Sigmoid colon (tissue), 7 donors: ENCODE results near the gene PRKCA. TPM values are rescaled to one million over a fixed set of nuclear protein-coding genes. Genes with fewer than 3 reads are reported as not detected.

ENCODE experiments used
- DNase-seq: peaks from one replicate; pipeline ENCODE4 v3.0.0-alpha.2; 2019
- H3K27ac ChIP-seq, 4 donors: fragments of 200-600 bp; sonication (generic); one replicate each; pipeline ENCODE4 v1.5.1; 2016 to 2019; ENCODE audit warnings: mild to moderate bottlenecking in 1 of 4
- H3K27me3 ChIP-seq, 3 donors: fragments of 200-600 bp; sonication (generic); one replicate each; pipeline ENCODE4 v1.5.1; 2019; ENCODE audit warnings: mild to moderate bottlenecking in 1 of 3
- H3K36me3 ChIP-seq, 4 donors: fragments of 200-600 bp; sonication (generic); one replicate each; pipeline ENCODE4 v1.5.1; 2016 to 2019
- H3K4me1 ChIP-seq, 4 donors: fragments of 200-600 bp; sonication (generic); one replicate each; pipeline ENCODE4 v1.5.1; 2017 to 2019
- H3K4me3 ChIP-seq, 4 donors: fragments of 200-600 bp; sonication (generic); one replicate each; pipeline ENCODE4 v1.5.1; 2017 to 2019; ENCODE audit warnings: mild to moderate bottlenecking in 2 of 4, moderate library complexity in 1 of 4
- H3K9me3 ChIP-seq, 4 donors: fragments of 200-600 bp in 3 of 4; sonication (generic) in 3 of 4; one replicate each; pipeline versions ENCODE4 v1.5.1 to v1.6.1; 2013 to 2019
- EP300 ChIP-seq, 4 donors: sonication (generic); formaldehyde crosslinking; IDR thresholded peaks; one replicate each; pipeline ENCODE4 v1.6.1; 2017; ENCODE audit warnings: antibody characterized with exemption in 4 of 4
- POLR2A ChIP-seq, 2 donors: fragments of 450-650 bp; IDR thresholded peaks; one replicate each; pipeline ENCODE4 v1.6.1; 2016; ENCODE audit warnings: antibody characterized with exemption in 2 of 2, mild to moderate bottlenecking in 2 of 2, moderate library complexity in 2 of 2
- POLR2AphosphoS5 ChIP-seq, 4 donors: sonication (generic); formaldehyde crosslinking; IDR thresholded peaks; one replicate each; pipeline ENCODE4 v1.6.1; 2017; ENCODE audit warnings: antibody characterized with exemption in 4 of 4
- WGBS, 2 donors: extraction: QIAGEN DNeasy Blood & Tissue Kit; methylation state at CpG; one replicate each; pipeline ENCODE4 v1.1.7; 2013; 5-methylcytosine and 5-hydroxymethylcytosine counted together
- intact Hi-C: fragments of 100-400 bp; cut with DNase I; formaldehyde crosslinking; loops from one replicate; pipeline ENCODE4 v1.15.1; 2023
- polyA plus RNA-seq, 3 donors: library from polyadenylated mRNA; stranded (reverse); fragments of 200-250 nt; gene quantifications; one replicate each; pipeline ENCODE4 v1.2.3, GENCODE V29; 2013
- total RNA-seq, 4 donors: library from RNA; depleted of rRNA; stranded (reverse); fragments of >200 nt; gene quantifications; one replicate each; pipeline ENCODE4 v1.1.0, GENCODE V29; 2016
- TF ChIP-seq, protein P1 (sequence below), 4 experiments: fragments of 450-650 bp in 3 of 4; fragments of 200-600 bp in 1 of 4; IDR thresholded peaks; one replicate each; pipeline ENCODE4 v1.5.1; 2016 to 2019; ENCODE audit warnings: antibody characterized with exemption in 4 of 4, mild to moderate bottlenecking in 3 of 4, moderate library complexity in 2 of 4
- donor health status: healthy with polysubstance abuse.
- donor health status: Bipolar disorder and iron deficiency.
- donor health status: healthy.

Gene PRKCA
- total and polyA plus RNA-seq, 7 donors, result 6.6 to 58.4 (median 42.6) TPM

DNA sequence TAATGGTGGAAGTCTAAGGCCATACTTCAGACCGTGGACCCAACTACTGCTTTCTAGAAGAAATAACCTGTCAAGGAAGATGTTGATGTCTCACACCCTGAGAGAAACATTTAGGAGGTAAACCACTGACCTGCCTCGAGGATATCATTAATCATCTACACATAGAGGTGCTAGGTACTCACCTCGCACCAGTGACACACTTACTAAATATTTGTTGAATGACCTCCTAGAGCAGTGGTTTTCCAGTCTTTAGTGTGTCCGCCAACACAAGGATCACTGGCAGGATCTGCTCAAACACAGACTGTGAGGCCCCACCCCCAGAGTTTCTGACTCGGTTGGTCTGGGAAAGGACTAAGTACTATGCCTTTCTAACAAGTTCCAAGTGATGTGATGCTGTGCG is 335.1 kb downstream of the PRKCA start:
- Histone ChIP-seq H3K4me3 (no peak overlapping the region), H3K27ac (no peak overlapping the region), H3K9me3 (no peaks in the 10 kb centered on the region), H3K36me3 (peaks cover 0 to 7% (median 3%) of the 10 kb centered on the region in 4 donors), H3K27me3 (no peaks in the 10 kb centered on the region), H3K4me1 (peaks cover 0 to 29% (median 16%) of the 10 kb centered on the region in 4 donors)
- DNase-seq, result no peak
- WGBS, 2 donors, result 92% methylated on average over 6 of the region's 6 CpGs
- no peak for TF ChIP-seq POLR2AphosphoS5 (IDR thresholded peaks at IDR 0.05)
- TF ChIP-seq, protein P1, sequence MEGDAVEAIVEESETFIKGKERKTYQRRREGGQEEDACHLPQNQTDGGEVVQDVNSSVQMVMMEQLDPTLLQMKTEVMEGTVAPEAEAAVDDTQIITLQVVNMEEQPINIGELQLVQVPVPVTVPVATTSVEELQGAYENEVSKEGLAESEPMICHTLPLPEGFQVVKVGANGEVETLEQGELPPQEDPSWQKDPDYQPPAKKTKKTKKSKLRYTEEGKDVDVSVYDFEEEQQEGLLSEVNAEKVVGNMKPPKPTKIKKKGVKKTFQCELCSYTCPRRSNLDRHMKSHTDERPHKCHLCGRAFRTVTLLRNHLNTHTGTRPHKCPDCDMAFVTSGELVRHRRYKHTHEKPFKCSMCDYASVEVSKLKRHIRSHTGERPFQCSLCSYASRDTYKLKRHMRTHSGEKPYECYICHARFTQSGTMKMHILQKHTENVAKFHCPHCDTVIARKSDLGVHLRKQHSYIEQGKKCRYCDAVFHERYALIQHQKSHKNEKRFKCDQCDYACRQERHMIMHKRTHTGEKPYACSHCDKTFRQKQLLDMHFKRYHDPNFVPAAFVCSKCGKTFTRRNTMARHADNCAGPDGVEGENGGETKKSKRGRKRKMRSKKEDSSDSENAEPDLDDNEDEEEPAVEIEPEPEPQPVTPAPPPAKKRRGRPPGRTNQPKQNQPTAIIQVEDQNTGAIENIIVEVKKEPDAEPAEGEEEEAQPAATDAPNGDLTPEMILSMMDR (IDR thresholded peaks at IDR 0.05), result no peak
- TF ChIP-seq EP300 (IDR thresholded peaks at IDR 0.05), result no peak
- no peak for TF ChIP-seq POLR2A (IDR thresholded peaks at IDR 0.05)
- intact Hi-C loops, result no loop called here

DNA sequence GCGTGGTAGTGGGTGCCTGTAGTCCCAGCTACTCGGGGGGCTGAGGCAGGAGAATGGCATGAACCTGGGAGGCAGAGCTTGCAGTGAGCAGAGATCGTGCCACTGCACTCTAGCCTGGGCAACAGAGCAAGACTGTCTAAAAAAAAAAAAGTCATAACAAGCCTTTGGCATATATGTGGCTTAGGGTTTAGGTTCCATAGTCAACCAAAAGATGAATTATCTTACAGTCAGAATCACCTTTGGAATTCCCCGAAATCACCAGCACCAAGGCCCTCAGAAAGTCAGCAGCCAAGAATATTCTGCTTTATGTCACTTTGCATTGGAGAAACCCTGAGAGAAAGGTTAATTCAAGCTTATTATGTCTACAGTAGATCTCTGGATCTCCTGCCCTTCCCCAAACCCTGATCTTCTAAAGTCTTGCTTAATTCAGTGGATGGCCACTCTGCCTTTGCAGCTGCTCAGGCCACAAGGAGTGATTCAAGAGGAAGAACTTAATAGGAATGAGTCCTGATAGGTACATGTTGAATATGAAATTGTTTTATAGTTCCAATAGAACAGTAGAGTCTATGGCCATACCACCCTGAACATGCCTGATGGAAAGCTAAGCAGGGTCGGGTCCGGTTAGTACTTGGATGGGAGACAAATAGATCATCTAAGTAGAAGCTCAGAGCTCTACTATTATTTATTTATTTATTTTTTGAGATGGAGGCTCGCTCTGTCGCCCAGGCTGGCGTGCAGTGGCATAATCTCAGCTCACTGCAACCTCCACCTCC is 336.5 kb downstream of the PRKCA start:
- Histone ChIP-seq H3K27ac (no peak overlapping the region), H3K36me3 (peaks cover 0 to 7% (median 3%) of the 10 kb centered on the region in 4 donors), H3K4me3 (no peak overlapping the region), H3K27me3 (no peaks in the 10 kb centered on the region), H3K4me1 (peaks cover 2 to 30% (median 21%) of the 10 kb centered on the region in 4 donors), H3K9me3 (no peaks in the 10 kb centered on the region)
- no peak for TF ChIP-seq POLR2AphosphoS5 (IDR thresholded peaks at IDR 0.05)
- TF ChIP-seq, protein P1 (IDR thresholded peaks at IDR 0.05), result no peak
- TF ChIP-seq EP300 (IDR thresholded peaks at IDR 0.05), result no peak
- intact Hi-C loops, result no loop called here
- 95 to 97% methylated on average over 9 of the region's 9 CpGs for WGBS, 2 donors
- DNase-seq, result no peak

DNA sequence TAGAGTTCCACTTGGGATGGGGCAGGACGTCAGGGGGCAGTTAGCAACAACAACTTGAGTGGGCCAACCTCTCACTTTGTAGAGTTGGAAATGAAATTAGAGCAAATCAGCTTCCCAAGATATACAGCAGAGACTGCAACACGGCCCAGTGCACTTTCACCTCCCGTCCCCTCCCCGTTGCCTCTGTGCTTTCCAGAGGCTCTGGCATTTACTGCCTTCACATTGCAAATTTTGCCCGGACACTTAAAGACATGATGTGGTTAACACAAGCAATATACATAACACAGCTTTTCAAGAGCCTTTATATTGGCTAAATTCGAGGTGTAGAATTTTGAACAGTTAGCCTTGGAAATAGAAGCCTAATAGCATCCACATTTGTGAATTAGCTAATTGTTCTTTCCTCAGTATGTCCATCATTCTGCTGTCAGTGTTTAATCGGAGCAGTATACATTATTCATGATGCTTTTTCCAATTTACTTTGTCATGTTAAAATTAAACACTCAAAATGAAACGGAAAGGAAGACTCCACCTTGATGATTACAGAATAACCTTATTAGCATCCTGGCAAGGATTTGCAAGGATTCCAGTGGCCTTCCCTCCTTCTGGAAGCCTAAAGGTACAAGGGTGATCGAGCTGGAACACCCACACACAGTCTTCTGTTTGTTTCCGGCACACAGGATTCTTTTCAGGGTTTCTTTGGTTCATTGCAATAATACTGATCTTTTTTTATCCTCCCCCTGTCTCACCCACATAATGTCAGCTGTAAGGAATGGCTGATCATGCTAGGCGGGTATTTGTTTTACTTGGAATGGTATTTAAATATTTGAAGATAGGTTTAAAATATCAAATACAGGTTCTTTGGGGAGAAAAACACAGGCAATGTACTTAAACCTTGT is 341.6 kb downstream of the PRKCA start:
- Histone ChIP-seq H3K27me3 (no peaks in the 10 kb centered on the region), H3K4me1 (peaks cover 2 to 19% (median 15%) of the 10 kb centered on the region in 4 donors), H3K9me3 (no peaks in the 10 kb centered on the region), H3K36me3 (peaks cover 0 to 33% (median 6%) of the 10 kb centered on the region in 4 donors), H3K4me3 (no peak overlapping the region), H3K27ac (peak overlapping the region; percentile 2 to 53 (median 38))
- 68 to 80% methylated on average over 11 of the region's 11 CpGs for WGBS, 2 donors
- intact Hi-C loops, result no loop called here
- TF ChIP-seq POLR2A (IDR thresholded peaks at IDR 0.05), result no peak
- TF ChIP-seq POLR2AphosphoS5 (IDR thresholded peaks at IDR 0.05), result no peak
- no peak for TF ChIP-seq EP300 (IDR thresholded peaks at IDR 0.05)
- TF ChIP-seq, protein P1 (IDR thresholded peaks at IDR 0.05), result no peak
- no peak for DNase-seq

DNA sequence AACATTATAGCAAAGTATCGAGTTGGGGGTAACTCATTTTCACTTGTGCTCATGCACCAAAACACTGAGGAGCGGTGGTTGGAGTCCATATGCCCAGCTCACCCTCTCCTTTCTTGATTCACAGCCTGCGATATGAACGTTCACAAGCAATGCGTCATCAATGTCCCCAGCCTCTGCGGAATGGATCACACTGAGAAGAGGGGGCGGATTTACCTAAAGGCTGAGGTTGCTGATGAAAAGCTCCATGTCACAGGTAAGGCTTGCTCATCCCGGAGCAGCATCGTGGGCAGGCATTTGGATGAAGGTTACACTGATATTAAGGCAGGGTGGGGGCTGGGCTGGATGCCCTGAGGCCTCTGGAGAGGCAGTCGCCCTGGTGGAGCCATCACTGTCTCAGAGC is 342.8 kb downstream of the PRKCA start:
- intact Hi-C loops, result no loop called here
- no peak overlapping the region for H3K27ac ChIP-seq
- WGBS, 2 donors, result 96% methylated on average over 10 of the region's 10 CpGs
- peaks cover 2 to 19% (median 15%) of the 10 kb centered on the region in 4 donors for H3K4me1 ChIP-seq
- peaks cover 0 to 33% (median 6%) of the 10 kb centered on the region in 4 donors for H3K36me3 ChIP-seq
- H3K4me3 ChIP-seq, result no peak overlapping the region
- TF ChIP-seq, protein P1 (IDR thresholded peaks at IDR 0.05), result no peak
- TF ChIP-seq POLR2A (IDR thresholded peaks at IDR 0.05) (no peak), POLR2AphosphoS5 (IDR thresholded peaks at IDR 0.05) (no peak), EP300 (IDR thresholded peaks at IDR 0.05) (no peak)
- H3K27me3 ChIP-seq, result no peaks in the 10 kb centered on the region
- no peaks in the 10 kb centered on the region for H3K9me3 ChIP-seq
- DNase-seq, result no peak
